SK-N-SH (cell line): ENCODE measurements around the gene GABRD. TPM values are rescaled to one million over a fixed set of nuclear protein-coding genes. Genes with fewer than 3 reads are reported as not detected.

Experiments used
- CTCF ChIA-PET: fragments of 300-600, 350-600 bp; formaldehyde crosslinking; extraction: SDS; loops from one replicate; lab custom pipeline; 2021; lab: Yijun Ruan, JAX
- POLR2A ChIA-PET: fragments of 350-600 bp; sonication (Branson Sonifier 250); formaldehyde crosslinking; extraction: SDS; loops from one replicate; lab custom pipeline; 2020; ENCODE audit warnings: antibody characterized with exemption, inconsistent platforms; lab: Yijun Ruan, JAX
- DNase-seq: peaks from one replicate; pipeline ENCODE4 v3.0.0; 2012
- H2AFZ ChIP-seq: fragments of 200-600 bp; sonication (generic); 2 replicates; pipeline ENCODE4 v1.8.1; 2016; ENCODE audit warnings: antibody characterized with exemption, mild to moderate bottlenecking, low read depth
- H3F3A ChIP-seq: fragments of 200-600 bp; sonication (generic); replicated peaks from 2 replicates; pipeline ENCODE3; 2016; ENCODE audit warnings: antibody characterized with exemption, mild to moderate bottlenecking; ENCODE audit not compliant: insufficient read depth
- H3K27ac ChIP-seq, 2 experiments: fragments of 200-500 bp in 1 of 2; fragments of 200-600 bp in 1 of 2; sonication (Bioruptor generic) in 1 of 2; sonication (generic), shearing (Covaris generic) in 1 of 2; 2 replicates each; pipeline versions ENCODE4 v1.5.1 to v1.6.1; 2014 to 2016; ENCODE audit warnings: low read depth in 2 of 2, inconsistent platforms in 1 of 2, low read length in 1 of 2, mild to moderate bottlenecking in 1 of 2, mixed read lengths in 1 of 2
- H3K27me3 ChIP-seq: fragments of 200-600 bp; sonication (generic), shearing (Covaris generic); 2 replicates; pipeline ENCODE4 v1.6.1; 2016; ENCODE audit warnings: mixed run types; ENCODE audit not compliant: insufficient read depth
- H3K36me3 ChIP-seq, 2 experiments: fragments of 200-500 bp in 1 of 2; fragments of 200-600 bp in 1 of 2; sonication (Bioruptor generic) in 1 of 2; sonication (generic) in 1 of 2; replicated peaks in 1 of 2; 2 replicates each; pipeline versions ENCODE3 to v1.5.1; 2014 to 2016; ENCODE audit warnings: low read length in 1 of 2, mild to moderate bottlenecking in 1 of 2; ENCODE audit not compliant: insufficient read depth in 2 of 2, control insufficient read depth in 1 of 2
- H3K4me1 ChIP-seq, 2 experiments: fragments of 200-500 bp in 1 of 2; fragments of 200-600 bp in 1 of 2; sonication (Bioruptor generic) in 1 of 2; sonication (generic), shearing (Covaris generic) in 1 of 2; 2 replicates each; pipeline versions ENCODE4 v1.5.1 to v1.6.1; 2014 to 2016; ENCODE audit warnings: low read depth in 1 of 2, low read length in 1 of 2, mixed run types in 1 of 2; ENCODE audit not compliant: insufficient read depth in 2 of 2, control insufficient read depth in 1 of 2
- H3K4me2 ChIP-seq: fragments of 200-600 bp; sonication (generic), shearing (Covaris generic); 2 replicates; pipeline ENCODE4 v1.6.1; 2017; ENCODE audit warnings: mixed run types
- H3K4me3 ChIP-seq, 2 experiments: fragments of 200-500 bp in 1 of 2; fragments of 200-600 bp in 1 of 2; sonication (Bioruptor generic) in 1 of 2; sonication (generic), shearing (Covaris generic) in 1 of 2; 2 replicates each; pipeline versions ENCODE4 v1.5.1 to v1.8.1; 2014 to 2016; ENCODE audit warnings: low read depth in 2 of 2, inconsistent platforms in 1 of 2, low read length in 1 of 2, mild to moderate bottlenecking in 1 of 2, mixed read lengths in 1 of 2, moderate library complexity in 1 of 2
- H3K79me2 ChIP-seq: fragments of 200-600 bp; sonication (generic); 2 replicates; pipeline ENCODE4 v1.8.1; 2017; ENCODE audit warnings: mild to moderate bottlenecking; ENCODE audit not compliant: insufficient read depth
- H3K9ac ChIP-seq: fragments of 200-600 bp; sonication (generic); 2 replicates; pipeline ENCODE4 v1.6.1; 2017; ENCODE audit warnings: mixed run types
- H3K9me2 ChIP-seq: fragments of 200-600 bp; sonication (generic); 2 replicates; pipeline ENCODE4 v1.6.1; 2017; ENCODE audit warnings: mixed run types
- H3K9me3 ChIP-seq: fragments of 200-600 bp; sonication (generic); 2 replicates; pipeline ENCODE4 v1.6.1; 2017; ENCODE audit warnings: mixed run types, mild to moderate bottlenecking, moderate library complexity
- H4K20me1 ChIP-seq: fragments of 200-600 bp; sonication (generic); 2 replicates; pipeline ENCODE4 v1.6.1; 2017; ENCODE audit warnings: mild to moderate bottlenecking, mixed run types; ENCODE audit not compliant: insufficient read depth
- CHD2 ChIP-seq: fragments of 150-350 bp; IDR thresholded peaks from 2 replicates; pipeline ENCODE4 v1.6.1; 2018; ENCODE audit warnings: low read length; ENCODE audit not compliant: partially characterized antibody
- CTCF ChIP-seq: fragments of 200-600 bp; sonication (generic); IDR thresholded peaks from 2 replicates; pipeline ENCODE4 v1.6.1; 2017; ENCODE audit warnings: antibody characterized with exemption, mild to moderate bottlenecking, moderate library complexity
- ELF1 ChIP-seq: IDR thresholded peaks from 2 replicates; pipeline ENCODE4 v1.4.0; 2012
- EP300 ChIP-seq, 2 experiments: IDR thresholded peaks; 2 replicates each; pipeline versions ENCODE4 v1.4.0 to v1.6.1; 2012; ENCODE audit warnings: borderline replicate concordance in 1 of 2, low read depth in 1 of 2, low read length in 1 of 2
- IRF3 ChIP-seq: fragments of 150-350 bp; IDR thresholded peaks from 2 replicates; pipeline ENCODE4 v1.6.1; 2016; ENCODE audit warnings: mild to moderate bottlenecking, low read depth, low read length
- JUND ChIP-seq: IDR thresholded peaks from 2 replicates; pipeline ENCODE4 v1.4.0; 2012
- MAX ChIP-seq: IDR thresholded peaks from 2 replicates; pipeline ENCODE4 v1.4.0; 2012; ENCODE audit warnings: low read depth
- MXI1 ChIP-seq: IDR thresholded peaks from 2 replicates; pipeline ENCODE4 v1.6.1; 2012; ENCODE audit warnings: mild to moderate bottlenecking, low read depth, low read length, improper control_type of control experiment
- NFIC ChIP-seq: IDR thresholded peaks from 2 replicates; pipeline ENCODE4 v1.4.0; 2012; ENCODE audit warnings: borderline replicate concordance
- PBX3 ChIP-seq: IDR thresholded peaks from 2 replicates; pipeline ENCODE4; 2012
- POLR2AphosphoS5 ChIP-seq: IDR thresholded peaks from 2 replicates; pipeline ENCODE4 v1.6.1; 2012; ENCODE audit warnings: low read depth, low read length
- RCOR1 ChIP-seq: fragments of 150-350 bp; IDR thresholded peaks from 2 replicates; pipeline ENCODE4 v1.6.1; 2017; ENCODE audit warnings: antibody characterized with exemption, low read length
- RFX5 ChIP-seq: IDR thresholded peaks from 2 replicates; pipeline ENCODE4 v1.6.1; 2012; ENCODE audit warnings: mild to moderate bottlenecking, improper control_type of control experiment, low read length
- SMC3 ChIP-seq: IDR thresholded peaks from 2 replicates; pipeline ENCODE4 v1.6.1; 2012; ENCODE audit warnings: low read depth, low read length, improper control_type of control experiment
- TAF1 ChIP-seq: IDR thresholded peaks from 2 replicates; pipeline ENCODE4 v1.6.1; 2012; ENCODE audit warnings: low read depth, mild to moderate bottlenecking, low read length, moderate library complexity, borderline replicate concordance
- TCF12 ChIP-seq: IDR thresholded peaks from 2 replicates; pipeline ENCODE4 v1.4.0; 2012
- TEAD4 ChIP-seq: IDR thresholded peaks from 2 replicates; pipeline ENCODE4 v1.4.0; 2012; ENCODE audit warnings: mild to moderate bottlenecking, borderline replicate concordance; ENCODE audit not compliant: insufficient read depth
- USF2 ChIP-seq: fragments of 150-350 bp; IDR thresholded peaks from 2 replicates; pipeline ENCODE4 v1.6.1; 2017; ENCODE audit warnings: antibody characterized with exemption, low read length, low read depth, borderline replicate concordance
- YY1 ChIP-seq: IDR thresholded peaks from 2 replicates; pipeline ENCODE4 v1.4.0; 2012; ENCODE audit warnings: low read depth, mild to moderate bottlenecking
- ZBTB33 ChIP-seq: IDR thresholded peaks from 2 replicates; pipeline ENCODE4 v1.4.0; 2012; ENCODE audit warnings: low read depth, borderline replicate concordance
- WGBS: methylation state at CpG from one replicate; pipeline ENCODE4 v1.1.6; 2017; ENCODE audit warnings: low lambda C conversion rate; 5-methylcytosine and 5-hydroxymethylcytosine counted together
- polyA plus RNA-seq, 3 experiments: library from polyadenylated mRNA; depleted of rRNA; stranded (reverse); fragments of >200 nt; gene quantifications; 2 replicates each; pipeline ENCODE4 v1.2.3, GENCODE V29; 2012

GABRD gene
- polyA plus RNA-seq, 1 of the 3 experiments (the other 2 are of a cell fraction) = 0.07 TPM

GRCh38 chr1:2014181-2014580 lies 5.0 kb upstream of the GABRD start:
- no peak overlapping the region for H3K4me2 ChIP-seq
- TF ChIP-seq USF2 = no peak
- TF ChIP-seq IRF3 = no peak
- no peak for TF ChIP-seq MAX
- no peak for TF ChIP-seq JUND
- TF ChIP-seq ELF1 = no peak
- TF ChIP-seq TCF12 = no peak
- no peak for TF ChIP-seq POLR2AphosphoS5
- TF ChIP-seq NFIC = no peak
- no peak for TF ChIP-seq MXI1
- TF ChIP-seq RFX5 = no peak
- no peak for TF ChIP-seq CHD2
- no peak for TF ChIP-seq CTCF
- no peak for TF ChIP-seq RCOR1
- TF ChIP-seq TEAD4 = no peak
- TF ChIP-seq PBX3 = no peak
- TF ChIP-seq ZBTB33 = no peak
- no peak for TF ChIP-seq TAF1
- no peak for TF ChIP-seq SMC3
- no peak for TF ChIP-seq YY1
- TF ChIP-seq EP300 (IDR thresholded peaks at IDR 0.05; ENCODE audit: borderline replicate concordance in 1 of 2, low read depth in 1 of 2, low read length in 1 of 2) = no peak
- H3K4me1 ChIP-seq = no peaks in the 10 kb centered on the region; a peak in 1 of 4 replicates
- no peaks in the 10 kb centered on the region for H3K9me3 ChIP-seq
- H3K9me2 ChIP-seq = no peaks in the 10 kb centered on the region
- H4K20me1 ChIP-seq = no peaks in the 10 kb centered on the region
- no peaks in the 10 kb centered on the region for H3F3A ChIP-seq
- ChIA-PET CTCF (interaction anchor here (1.3 to 3.1 kb wide), 3 partner anchors 12 to 54 kb away, joined by 3 to 12 read pairs (median 8); no protein-coding TSS in a partner anchor), POLR2A (no interaction called here)
- no peak overlapping the region for H2AFZ ChIP-seq
- 0 out of 2 replicates have a peak, but pooled peaks cover 12% of the 10 kb centered on the region for H3K27me3 ChIP-seq
- H3K4me3 ChIP-seq = no peak overlapping the region
- H3K27ac ChIP-seq = no peak overlapping the region
- no peak for DNase-seq
- H3K36me3 ChIP-seq = no peaks in the 10 kb centered on the region
- WGBS = 69% methylated on average over 14 of the region's 15 CpGs
- H3K79me2 ChIP-seq = no peaks in the 10 kb centered on the region
- no peak overlapping the region for H3K9ac ChIP-seq
